ENCODE results near the gene CDIPT. TPM values are rescaled to one million over a fixed set of nuclear protein-coding genes. Genes with fewer than 3 reads are reported as not detected.

CDIPT gene
- total RNA-seq, 1 experiment from 2014 or later = 47.7 TPM

DNA sequence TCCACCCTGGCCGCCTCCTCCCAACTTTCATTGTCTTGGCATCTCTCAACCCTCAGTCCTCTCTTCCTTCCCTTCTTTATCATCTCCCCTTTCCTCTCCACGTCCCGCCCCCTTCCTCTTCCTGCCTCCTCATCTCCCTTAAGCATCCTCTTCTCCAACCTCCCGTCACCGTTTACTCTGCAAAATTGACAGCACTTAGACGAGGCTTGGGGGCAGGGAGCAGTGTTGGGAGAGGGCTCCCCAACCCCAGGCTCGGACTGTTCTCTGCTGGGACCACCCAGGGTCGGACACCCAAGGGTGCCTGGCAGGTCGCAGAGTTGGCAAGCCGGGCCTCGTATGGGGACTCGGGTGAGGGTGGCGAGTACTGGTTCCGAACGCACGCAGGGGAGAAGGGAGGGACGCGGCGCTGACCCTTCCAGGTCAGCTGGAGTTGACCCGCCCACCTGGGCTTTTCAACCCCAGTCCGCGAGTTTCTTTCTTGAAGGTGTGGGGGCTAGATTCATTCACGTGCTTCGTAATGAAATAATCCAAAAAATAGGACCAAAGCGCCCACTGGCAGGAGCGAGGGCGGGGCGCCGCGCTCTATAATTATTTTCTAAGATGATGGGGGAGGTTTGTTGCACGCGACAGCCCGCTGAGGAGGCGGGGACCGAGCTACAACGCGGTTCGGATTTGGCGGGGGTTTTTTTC lies 47.8 kb downstream of the CDIPT start:
- no peak for DNase-seq (ENCODE audit: low spot score)
- in situ Hi-C loops (cut with HindIII; ENCODE audit: low sequenced_read_pairs) = no loop called here

DNA sequence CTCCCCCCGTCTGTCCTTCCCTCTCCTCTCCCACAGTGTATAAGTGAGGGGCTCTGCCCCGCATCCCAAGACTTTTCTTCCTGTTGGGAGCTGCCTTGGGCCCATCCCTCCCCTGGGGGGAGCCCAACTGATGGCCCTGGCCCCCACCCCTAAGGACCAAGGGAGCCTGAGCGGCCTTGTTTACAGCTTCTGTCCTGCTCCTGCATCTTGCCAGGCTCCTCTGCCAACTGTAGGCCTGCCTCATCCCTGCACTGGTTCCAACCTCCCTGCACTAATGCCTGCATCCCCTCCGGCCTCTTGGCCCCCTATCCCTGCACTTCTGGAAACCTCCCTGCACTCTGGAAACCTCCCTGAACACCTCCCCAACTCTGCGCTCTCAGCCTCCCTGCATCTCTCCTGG lies 48.4 kb downstream of the CDIPT start:
- no peak for DNase-seq (ENCODE audit: low spot score)
- in situ Hi-C loops (cut with HindIII; ENCODE audit: low sequenced_read_pairs) = no loop called here

DNA sequence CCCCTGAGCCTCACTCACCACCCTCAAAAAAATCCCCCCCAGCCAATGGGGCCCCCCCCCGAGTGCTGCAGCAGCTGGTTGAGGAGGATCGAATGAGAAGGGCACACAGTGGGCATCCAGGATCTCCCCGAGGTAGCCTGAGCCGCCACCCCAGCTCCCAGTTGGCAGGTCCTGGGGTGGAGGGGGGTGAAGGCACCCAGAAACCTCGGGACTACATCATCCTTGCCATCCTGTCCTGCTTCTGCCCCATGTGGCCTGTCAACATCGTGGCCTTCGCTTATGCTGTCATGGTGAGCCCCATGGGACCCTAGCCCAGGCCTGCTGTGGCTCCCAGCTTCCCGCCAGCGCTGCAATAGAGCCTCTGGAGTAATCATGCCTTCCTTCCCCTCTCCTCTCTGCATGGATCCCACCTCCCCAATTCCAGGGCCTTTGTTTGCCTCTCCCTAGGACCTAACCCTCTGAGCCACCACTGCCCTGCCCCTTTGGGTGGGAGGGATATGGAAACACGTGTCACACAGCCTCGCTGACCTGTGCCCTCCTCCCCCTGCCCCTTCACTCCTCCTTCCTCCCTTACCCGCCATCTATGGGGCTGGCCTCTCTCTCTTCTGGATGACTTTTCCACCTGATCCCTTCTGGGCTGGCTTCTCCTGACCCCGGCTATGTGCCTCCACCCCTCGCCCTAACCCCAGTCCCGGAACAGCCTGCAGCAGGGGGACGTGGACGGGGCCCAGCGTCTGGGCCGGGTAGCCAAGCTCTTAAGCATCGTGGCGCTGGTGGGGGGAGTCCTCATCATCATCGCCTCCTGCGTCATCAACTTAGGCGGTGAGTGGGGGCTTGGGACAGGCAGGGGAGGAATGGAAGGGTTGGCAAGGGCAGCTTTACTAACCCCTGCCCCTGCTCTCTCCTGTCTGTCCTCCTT lies 49.1 kb downstream of the CDIPT start:
- in situ Hi-C loops (cut with HindIII; ENCODE audit: low sequenced_read_pairs) = no loop called here

DNA sequence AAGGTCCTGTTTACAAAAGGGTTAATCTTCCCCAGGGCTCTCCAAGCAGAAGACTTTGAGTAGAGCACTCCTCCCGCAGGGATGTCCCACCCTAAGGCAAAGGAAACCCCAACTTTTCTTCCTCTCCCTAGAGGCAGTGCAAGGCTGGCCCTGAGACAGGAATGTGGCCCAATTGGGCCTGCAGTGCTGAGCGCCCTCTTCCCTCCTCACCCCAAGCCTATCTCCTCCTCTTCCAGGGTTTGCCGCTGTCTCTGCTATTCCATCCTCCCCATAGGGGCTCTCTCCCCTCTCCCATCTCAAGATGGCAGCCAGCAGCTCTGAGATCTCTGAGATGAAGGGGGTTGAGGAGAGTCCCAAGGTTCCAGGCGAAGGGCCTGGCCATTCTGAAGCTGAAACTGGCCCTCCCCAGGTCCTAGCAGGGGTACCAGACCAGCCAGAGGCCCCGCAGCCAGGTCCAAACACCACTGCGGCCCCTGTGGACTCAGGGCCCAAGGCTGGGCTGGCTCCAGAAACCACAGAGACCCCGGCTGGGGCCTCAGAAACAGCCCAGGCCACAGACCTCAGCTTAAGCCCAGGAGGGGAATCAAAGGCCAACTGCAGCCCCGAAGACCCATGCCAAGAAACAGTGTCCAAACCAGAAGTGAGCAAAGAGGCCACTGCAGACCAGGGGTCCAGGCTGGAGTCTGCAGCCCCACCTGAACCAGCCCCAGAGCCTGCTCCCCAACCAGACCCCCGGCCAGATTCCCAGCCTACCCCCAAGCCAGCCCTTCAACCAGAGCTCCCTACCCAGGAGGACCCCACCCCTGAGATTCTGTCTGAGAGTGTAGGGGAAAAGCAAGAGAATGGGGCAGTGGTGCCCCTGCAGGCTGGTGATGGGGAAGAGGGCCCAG lies 50.0 kb downstream of the CDIPT start:
- DNase-seq (ENCODE audit: low spot score) = no peak
- in situ Hi-C loops (cut with HindIII; ENCODE audit: low sequenced_read_pairs) = no loop called here

More for the DNA sequence above, 49.1 kb downstream of the CDIPT start:
- no peak for DNase-seq (ENCODE audit: low spot score)

DNA sequence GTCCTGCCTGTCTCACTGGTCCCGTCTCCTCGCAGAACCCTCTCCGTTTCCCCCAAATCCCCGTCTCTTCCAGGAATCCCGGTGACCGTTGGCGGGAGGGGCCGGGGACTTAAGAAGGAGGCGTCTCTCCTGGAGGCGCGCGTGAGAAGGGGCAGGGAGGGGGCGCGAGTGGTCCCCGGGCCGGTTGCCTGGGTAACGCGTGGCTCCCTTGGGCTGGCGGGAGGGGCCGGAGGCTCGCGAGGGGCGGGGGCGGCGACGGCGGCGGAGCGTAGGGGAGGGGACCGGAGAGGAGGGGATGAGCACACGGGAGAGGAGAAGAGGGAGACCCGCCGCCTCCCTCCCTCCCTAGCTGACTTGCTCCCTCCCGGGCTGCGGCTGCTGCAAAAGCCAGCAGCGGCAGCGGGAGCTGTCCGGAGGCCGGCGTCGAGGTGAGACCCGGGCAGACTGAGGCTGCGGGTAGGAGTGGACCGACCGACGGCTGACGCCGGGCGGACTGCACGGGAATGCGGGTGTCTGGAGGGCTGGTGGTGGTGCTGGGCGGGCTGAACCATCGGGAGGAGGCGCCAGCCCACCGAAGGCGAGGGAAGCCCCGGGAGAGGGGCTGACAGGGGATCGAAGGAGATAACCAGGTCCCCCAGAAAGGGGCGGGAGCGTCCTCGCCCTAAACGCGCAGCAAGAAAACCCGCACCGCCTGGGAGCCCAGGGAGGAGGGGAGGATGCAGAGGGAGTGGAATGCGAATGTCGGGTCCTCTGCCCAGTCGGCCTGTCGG lies 50.9 kb downstream of the CDIPT start, which contains the start of gene PRRT2:
PRRT2 (plus strand) TSS at position 298 of the 770 bp plus-strand sequence. CDS start 862 bp downstream, outside the sequence.
- DNase-seq (ENCODE audit: low spot score) = peak; percentile 90
- in situ Hi-C loops (cut with HindIII; ENCODE audit: low sequenced_read_pairs) = no loop called here

DNA sequence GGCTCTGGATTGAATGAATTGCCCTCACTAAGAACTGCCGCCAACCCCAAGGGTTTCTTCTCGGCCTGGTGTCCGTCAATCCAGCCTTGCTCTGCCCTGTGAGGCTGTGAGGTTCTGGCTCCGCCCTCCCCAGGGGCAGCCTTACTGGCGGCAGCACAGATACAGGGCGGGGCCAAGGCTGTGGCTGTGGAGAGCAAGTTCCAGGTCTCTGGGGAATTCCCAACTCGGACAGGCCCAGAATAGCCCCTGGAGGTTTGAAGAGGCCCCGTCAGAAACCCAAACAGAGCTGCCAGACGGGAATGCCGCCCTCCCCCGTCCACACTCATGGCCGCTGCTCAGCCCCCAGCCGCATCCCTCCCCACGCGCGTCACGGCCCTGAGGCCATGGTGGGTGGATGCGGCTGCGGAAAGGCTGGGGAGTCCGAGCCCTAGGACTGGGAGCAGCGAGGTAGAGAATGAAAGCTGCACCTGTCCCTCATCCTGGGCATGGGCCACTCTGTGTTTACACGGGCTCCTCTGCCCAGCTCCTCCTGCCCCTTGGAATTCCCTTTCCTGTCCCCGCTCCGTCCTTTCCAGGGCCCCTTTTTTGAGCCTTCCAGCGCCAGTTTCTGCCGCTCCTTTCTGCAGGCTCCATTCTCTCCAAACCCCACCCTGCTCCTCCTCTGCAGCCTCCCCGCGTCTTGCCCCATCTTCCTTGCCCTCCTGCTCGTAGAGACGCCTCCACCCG lies 51.7 kb downstream of the CDIPT start:
- peak; percentile 98 for DNase-seq (ENCODE audit: low spot score)
- in situ Hi-C loops (cut with HindIII; ENCODE audit: low sequenced_read_pairs) = no loop called here

DNA sequence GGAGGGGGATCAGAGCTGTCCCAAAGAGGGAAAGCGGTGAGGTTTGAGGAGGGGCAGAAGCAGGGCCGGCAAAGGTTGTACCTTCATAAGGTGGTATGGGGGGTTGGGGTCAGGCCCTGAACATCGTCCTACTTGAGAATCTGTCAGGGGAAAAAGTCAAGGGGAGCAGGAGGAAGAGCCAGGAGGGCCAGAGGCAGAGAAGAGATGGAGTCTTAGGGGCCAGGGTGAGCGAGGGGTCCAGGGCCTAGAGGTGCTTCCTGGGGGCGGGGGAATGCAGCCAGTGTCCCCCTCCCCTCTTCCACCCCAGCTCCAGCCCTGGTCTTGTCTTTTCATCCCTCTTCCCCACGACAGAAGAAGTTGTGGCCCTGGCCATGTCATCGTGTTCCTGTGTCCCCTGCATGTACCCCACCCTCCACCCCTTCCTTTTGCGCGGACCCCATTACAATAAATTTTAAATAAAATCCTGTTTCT lies 52.3 kb downstream of the CDIPT start:
- in situ Hi-C loops (cut with HindIII; ENCODE audit: low sequenced_read_pairs) = no loop called here

DNA sequence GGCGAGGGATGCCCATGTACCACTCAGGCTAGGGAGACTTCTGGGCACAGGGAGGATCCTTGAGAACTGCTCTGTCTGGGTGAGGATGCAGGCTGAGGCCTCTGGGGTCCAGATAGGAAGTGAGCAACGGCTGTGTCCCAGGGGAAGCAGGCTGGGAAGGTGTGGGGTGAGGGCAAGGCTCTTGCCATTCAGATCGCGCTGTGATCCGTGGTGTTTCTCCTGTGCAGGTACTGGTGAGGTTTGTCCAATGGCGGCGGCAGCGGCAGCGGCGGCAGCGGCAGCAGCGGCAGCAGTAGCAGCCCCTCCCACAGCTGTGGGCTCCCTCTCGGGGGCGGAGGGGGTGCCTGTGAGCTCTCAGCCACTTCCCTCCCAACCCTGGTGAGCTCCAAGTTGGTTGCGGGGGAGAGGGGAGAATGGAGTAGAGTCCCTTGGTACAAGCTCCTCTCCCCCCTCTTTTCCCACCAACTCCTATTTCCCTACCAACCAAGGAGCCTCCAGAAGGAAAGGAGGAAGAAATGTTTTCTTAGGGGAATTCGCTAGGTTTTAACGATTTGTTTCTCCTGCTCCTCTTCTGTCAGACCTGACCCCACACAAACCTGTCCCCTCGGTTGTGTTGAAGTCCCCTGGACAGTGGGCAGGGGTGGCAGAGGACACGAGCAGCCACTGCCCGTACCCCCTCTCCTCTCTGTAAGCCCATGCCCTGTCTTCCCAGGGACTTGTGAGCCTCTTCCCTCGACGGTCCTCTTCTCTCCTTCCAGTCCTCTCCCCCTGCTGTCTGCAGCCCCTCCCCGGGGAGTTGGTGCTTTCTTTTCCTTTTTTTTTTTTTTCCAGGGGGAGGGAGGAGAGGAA lies 53.0 kb downstream of the CDIPT start:
- no peak for DNase-seq (ENCODE audit: low spot score)

More for the DNA sequence above, 52.3 kb downstream of the CDIPT start:
- DNase-seq (ENCODE audit: low spot score) = no peak

DNA sequence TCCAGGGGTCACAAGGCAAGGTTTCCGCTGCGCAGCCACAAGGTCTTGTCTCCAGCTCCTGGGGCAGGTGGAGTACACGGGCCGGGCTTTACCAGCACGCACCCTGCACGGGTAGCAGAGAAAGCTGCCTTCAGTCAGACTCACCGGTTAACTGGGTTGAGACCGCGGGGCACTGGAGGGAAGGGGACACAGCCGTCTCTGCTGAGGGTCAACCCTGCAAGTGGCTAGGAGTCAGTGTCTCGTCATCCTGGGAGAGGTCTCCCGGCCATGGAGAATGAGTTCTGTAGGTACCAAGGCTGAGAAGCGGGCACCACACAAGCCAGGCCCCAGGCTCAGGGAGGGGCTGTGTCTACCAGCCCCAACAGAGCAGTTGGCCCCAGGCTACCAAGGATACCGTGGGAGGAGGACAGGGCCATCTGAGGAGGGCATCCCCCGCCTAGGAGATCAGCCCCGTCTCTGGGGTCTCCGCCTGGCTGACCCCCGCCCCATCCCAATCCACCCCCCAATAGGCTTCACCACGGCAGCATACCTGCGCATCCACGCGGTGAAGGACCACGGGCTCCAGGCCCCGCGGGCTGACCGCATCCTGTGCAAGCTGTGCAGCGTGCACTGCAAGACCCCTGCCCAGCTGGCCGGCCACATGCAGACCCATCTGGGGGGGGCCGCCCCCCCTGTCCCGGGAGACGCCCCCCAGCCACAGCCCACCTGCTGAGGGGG lies 53.8 kb downstream of the CDIPT start:
- no peak for DNase-seq (ENCODE audit: low spot score)
- in situ Hi-C loops (cut with HindIII; ENCODE audit: low sequenced_read_pairs) = no loop called here

More for the DNA sequence above, 53.0 kb downstream of the CDIPT start:
- in situ Hi-C loops (cut with HindIII; ENCODE audit: low sequenced_read_pairs) = no loop called here

Other genes with a start within 250 kb of the CDIPT start
- 0.37 TPM in 1 of 2 replicates, not detected in the other for gene SPN, start 200.0 kb downstream of the CDIPT start, total RNA-seq (2014; rRNA removed; shearing (Covaris generic))
- 96.6 and 105 TPM in 2 replicates for gene QPRT, start 184.0 kb downstream of the CDIPT start, total RNA-seq (2014; rRNA removed; shearing (Covaris generic))
- gene C16orf54, start 117.2 kb downstream of the CDIPT start, total RNA-seq (2014; rRNA removed; shearing (Covaris generic)) = not detected in 2 replicates
- not detected in 2 replicates for gene ZG16, start 85.0 kb downstream of the CDIPT start, total RNA-seq (2014; rRNA removed; shearing (Covaris generic))
- gene KIF22, start 72.5 kb downstream of the CDIPT start, total RNA-seq (2014; rRNA removed; shearing (Covaris generic)) = 169 and 171 TPM in 2 replicates
- 469 and 478 TPM in 2 replicates for gene MAZ, start 56.7 kb downstream of the CDIPT start, total RNA-seq (2014; rRNA removed; shearing (Covaris generic))
- gene PRRT2, start 51.0 kb downstream of the CDIPT start, total RNA-seq (2014; rRNA removed; shearing (Covaris generic)) = 4.7 and 6.2 TPM in 2 replicates
- gene PAGR1, start 47.1 kb downstream of the CDIPT start, total RNA-seq (2014; rRNA removed; shearing (Covaris generic)) = 69.9 and 78.4 TPM in 2 replicates
- gene MVP, start 42.8 kb downstream of the CDIPT start, total RNA-seq (2014; rRNA removed; shearing (Covaris generic)) = 17.2 and 32.7 TPM in 2 replicates
- 43.5 and 50.4 TPM in 2 replicates for gene SEZ6L2, start 36.3 kb upstream of the CDIPT start, total RNA-seq (2014; rRNA removed; shearing (Covaris generic))
- 25.5 and 28.5 TPM in 2 replicates for gene ASPHD1, start 37.3 kb upstream of the CDIPT start, total RNA-seq (2014; rRNA removed; shearing (Covaris generic))
- gene KCTD13, start 63.0 kb upstream of the CDIPT start, total RNA-seq (2014; rRNA removed; shearing (Covaris generic)) = 3.2 and 3.9 TPM in 2 replicates
- gene TMEM219, start 98.9 kb upstream of the CDIPT start, total RNA-seq (2014; rRNA removed; shearing (Covaris generic)) = 78.5 and 123 TPM in 2 replicates
- 59.3 and 61.8 TPM in 2 replicates for gene TAOK2, start 110.6 kb upstream of the CDIPT start, total RNA-seq (2014; rRNA removed; shearing (Covaris generic))
- 15.0 and 16.7 TPM in 2 replicates for gene HIRIP3, start 132.4 kb upstream of the CDIPT start, total RNA-seq (2014; rRNA removed; shearing (Covaris generic))
- gene INO80E, start 133.0 kb upstream of the CDIPT start, total RNA-seq (2014; rRNA removed; shearing (Covaris generic)) = 72.4 and 97.0 TPM in 2 replicates
- not detected in 2 replicates for gene DOC2A, start 147.8 kb upstream of the CDIPT start, total RNA-seq (2014; rRNA removed; shearing (Covaris generic))
- gene C16orf92, start 160.0 kb upstream of the CDIPT start, total RNA-seq (2014; rRNA removed; shearing (Covaris generic)) = not detected in 2 replicates
- gene TLCD3B, start 168.0 kb upstream of the CDIPT start, total RNA-seq (2014; rRNA removed; shearing (Covaris generic)) = 1.3 TPM in 1 of 2 replicates, not detected in the other
- 432 and 515 TPM in 2 replicates for gene ALDOA, start 202.5 kb upstream of the CDIPT start, total RNA-seq (2014; rRNA removed; shearing (Covaris generic))
- 225 and 232 TPM in 2 replicates for gene PPP4C, start 212.8 kb upstream of the CDIPT start, total RNA-seq (2014; rRNA removed; shearing (Covaris generic))
- not detected in 2 replicates for gene TBX6, start 228.7 kb upstream of the CDIPT start, total RNA-seq (2014; rRNA removed; shearing (Covaris generic))
- gene YPEL3, start 233.0 kb upstream of the CDIPT start, total RNA-seq (2014; rRNA removed; shearing (Covaris generic)) = not detected in 2 replicates

Data from G401 (cell line).